Measurements from ENCODE around the gene DCLK2.

The DCLK2 gene

GRCh38 chr4:150115851-150116250, 37.6 kb downstream of the DCLK2 start:
- in situ Hi-C loops (cut with MboI; ENCODE audit: low sequenced_read_pairs), result no loop called here

GRCh38 chr4:150116506-150116905, 38.3 kb downstream of the DCLK2 start:
- in situ Hi-C loops (cut with MboI; ENCODE audit: low sequenced_read_pairs), result no loop called here

GRCh38 chr4:150117094-150117493, 38.8 kb downstream of the DCLK2 start:
- in situ Hi-C loops (cut with MboI; ENCODE audit: low sequenced_read_pairs), result no loop called here

GRCh38 chr4:150117629-150118028, 39.4 kb downstream of the DCLK2 start:
- in situ Hi-C loops (cut with MboI; ENCODE audit: low sequenced_read_pairs), result no loop called here

- in situ Hi-C loops (cut with MboI; ENCODE audit: low sequenced_read_pairs), result no loop called here
Observed at GRCh38 chr4:150119492-150119891, 41.2 kb downstream of the DCLK2 start.

- in situ Hi-C loops (cut with MboI; ENCODE audit: low sequenced_read_pairs), result no loop called here
Observed at GRCh38 chr4:150123087-150123486, 44.8 kb downstream of the DCLK2 start.

GRCh38 chr4:150123796-150124677, 45.8 kb downstream of the DCLK2 start:
- in situ Hi-C loops (cut with MboI; ENCODE audit: low sequenced_read_pairs), result no loop called here

GRCh38 chr4:150126201-150126863, 48.1 kb downstream of the DCLK2 start:
- in situ Hi-C loops (cut with MboI; ENCODE audit: low sequenced_read_pairs), result no loop called here

- in situ Hi-C loops (cut with MboI; ENCODE audit: low sequenced_read_pairs), result no loop called here
Observed at GRCh38 chr4:150126864-150127203, 48.6 kb downstream of the DCLK2 start.

- in situ Hi-C loops (cut with MboI; ENCODE audit: low sequenced_read_pairs), result no loop called here
Observed at GRCh38 chr4:150127757-150128156, 49.5 kb downstream of the DCLK2 start.

GRCh38 chr4:150130933-150131332, 52.7 kb downstream of the DCLK2 start:
- in situ Hi-C loops (cut with MboI; ENCODE audit: low sequenced_read_pairs), result no loop called here

- in situ Hi-C loops (cut with MboI; ENCODE audit: low sequenced_read_pairs), result no loop called here
Observed at GRCh38 chr4:150131581-150132228, 53.5 kb downstream of the DCLK2 start.

GRCh38 chr4:150133605-150134004, 55.4 kb downstream of the DCLK2 start:
- in situ Hi-C loops (cut with MboI; ENCODE audit: low sequenced_read_pairs), result no loop called here

- in situ Hi-C loops (cut with MboI; ENCODE audit: low sequenced_read_pairs), result no loop called here
Observed at GRCh38 chr4:150135134-150135772, 57.0 kb downstream of the DCLK2 start.

GRCh38 chr4:150136036-150136435, 57.8 kb downstream of the DCLK2 start:
- in situ Hi-C loops (cut with MboI; ENCODE audit: low sequenced_read_pairs), result no loop called here

GRCh38 chr4:150136481-150136880, 58.2 kb downstream of the DCLK2 start:
- in situ Hi-C loops (cut with MboI; ENCODE audit: low sequenced_read_pairs), result no loop called here

- in situ Hi-C loops (cut with MboI; ENCODE audit: low sequenced_read_pairs), result no loop called here
Observed at GRCh38 chr4:150139297-150139865, 61.1 kb downstream of the DCLK2 start.

GRCh38 chr4:150140774-150141400, 62.6 kb downstream of the DCLK2 start:
- in situ Hi-C loops (cut with MboI; ENCODE audit: low sequenced_read_pairs), result no loop called here

GRCh38 chr4:150141756-150142155, 63.5 kb downstream of the DCLK2 start:
- in situ Hi-C loops (cut with MboI; ENCODE audit: low sequenced_read_pairs), result no loop called here

- in situ Hi-C loops (cut with MboI; ENCODE audit: low sequenced_read_pairs), result no loop called here
Observed at GRCh38 chr4:150142831-150143230, 64.6 kb downstream of the DCLK2 start.

Data from HL-60/S4 treated with phorbol 12-myristate 13-acetate at 8.2 ng/mL for 4 days and 3 days (cell line).